SK-N-DZ (cell line): ENCODE measurements around the gene CCDC170.

ENCODE experiments used
- DNase-seq: peaks from one replicate; pipeline ENCODE4 v3.0.0-alpha.2; 2015; ENCODE audit warnings: low spot score

Gene CCDC170

DNA sequence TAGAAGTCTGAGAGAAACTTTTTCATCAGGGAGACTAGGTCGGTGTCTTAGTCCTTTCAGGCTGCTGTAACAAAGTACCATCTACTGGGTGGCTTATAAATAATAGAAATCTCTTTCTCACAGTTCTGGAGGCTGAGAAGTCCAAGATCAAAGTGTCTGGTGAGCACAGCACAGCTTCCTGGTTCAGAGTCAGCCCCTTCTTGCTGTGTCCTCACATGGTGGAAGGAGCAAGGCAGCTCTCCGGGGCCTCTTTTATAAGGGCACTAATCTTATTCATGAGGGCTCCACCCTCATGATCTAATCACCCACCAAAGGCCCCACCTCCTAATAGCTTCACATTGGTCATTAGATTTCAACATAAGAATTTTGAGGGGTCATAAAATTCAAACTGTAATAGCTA lies 122.8 kb downstream of the CCDC170 start:
- no peak for DNase-seq

DNA sequence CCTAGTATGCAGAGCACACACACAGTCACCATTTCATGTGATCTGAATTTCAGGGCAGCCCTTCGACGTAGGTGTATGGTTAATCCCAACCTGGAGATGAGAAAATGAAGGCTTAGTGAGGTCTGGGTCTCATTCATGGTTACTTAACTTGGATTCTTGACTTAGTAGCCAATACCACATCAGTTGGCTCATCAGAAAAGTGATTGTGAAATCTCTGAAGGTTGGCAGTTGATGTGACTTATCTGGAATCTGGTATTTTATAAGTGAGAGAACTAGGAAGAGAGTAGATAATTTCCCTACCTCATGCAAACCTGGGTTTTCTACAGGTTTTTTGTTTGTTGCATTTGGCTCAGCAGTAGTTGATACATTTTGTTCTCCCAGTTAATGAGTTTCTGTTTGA lies 123.7 kb downstream of the CCDC170 start:
- DNase-seq: no peak

DNA sequence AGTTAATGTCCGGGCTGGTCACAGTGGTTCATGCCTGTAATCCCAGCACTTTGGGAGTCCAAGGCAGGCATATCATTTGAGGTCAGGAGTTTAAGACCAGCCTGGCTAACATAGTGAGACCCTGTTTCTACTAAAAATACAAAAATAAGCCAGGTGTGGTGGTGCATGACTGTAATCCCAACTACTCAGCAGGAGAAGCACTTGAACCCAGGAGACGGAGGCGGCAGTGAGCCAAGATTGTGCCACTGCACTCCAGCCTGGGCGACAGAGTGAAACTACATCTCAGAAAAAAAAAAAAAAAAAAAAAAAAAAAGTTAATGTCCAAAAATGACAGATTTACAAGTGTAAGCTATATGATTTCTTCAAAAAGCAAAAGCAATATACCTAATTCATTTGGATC lies 124.9 kb downstream of the CCDC170 start:
- DNase-seq: no peak

DNA sequence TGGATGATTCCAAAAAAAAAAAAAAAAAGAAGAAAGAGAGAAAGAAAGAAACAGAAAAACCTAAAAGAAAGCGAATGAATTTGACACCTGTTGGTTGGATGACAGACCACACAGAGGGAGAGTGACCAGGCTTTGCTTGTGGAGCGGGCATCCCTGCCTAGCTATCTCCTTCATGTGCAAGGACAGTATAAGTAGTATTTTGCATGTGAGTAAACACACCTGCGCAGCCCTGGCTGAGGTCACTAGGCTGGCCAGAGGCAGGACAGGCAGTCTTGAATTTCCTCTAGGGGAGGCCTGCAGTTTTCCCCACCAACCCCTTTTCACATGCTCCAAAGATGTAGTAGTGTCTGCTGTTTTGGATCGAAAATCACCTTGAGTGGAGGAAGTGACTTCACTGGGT lies 126.4 kb downstream of the CCDC170 start:
- no peak for DNase-seq

DNA sequence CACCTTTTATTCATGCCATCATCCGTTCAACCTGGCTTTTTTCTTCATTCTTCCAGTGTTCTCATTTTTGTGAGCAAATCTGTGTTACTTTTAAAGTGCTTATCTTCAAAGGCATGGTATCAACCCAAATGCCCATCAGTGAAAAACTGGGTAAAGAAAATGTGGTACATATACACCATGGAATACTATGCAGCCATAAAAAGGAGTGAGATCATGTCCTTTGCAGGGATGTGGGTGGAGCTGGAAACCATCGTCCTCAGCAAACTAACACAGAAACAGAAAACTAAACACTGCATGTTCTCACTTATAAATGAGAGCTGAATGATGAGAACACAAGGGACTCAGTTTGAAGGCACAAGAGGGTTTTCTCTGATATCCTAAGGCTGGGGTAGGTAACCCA lies 130.3 kb downstream of the CCDC170 start:
- no peak for DNase-seq

DNA sequence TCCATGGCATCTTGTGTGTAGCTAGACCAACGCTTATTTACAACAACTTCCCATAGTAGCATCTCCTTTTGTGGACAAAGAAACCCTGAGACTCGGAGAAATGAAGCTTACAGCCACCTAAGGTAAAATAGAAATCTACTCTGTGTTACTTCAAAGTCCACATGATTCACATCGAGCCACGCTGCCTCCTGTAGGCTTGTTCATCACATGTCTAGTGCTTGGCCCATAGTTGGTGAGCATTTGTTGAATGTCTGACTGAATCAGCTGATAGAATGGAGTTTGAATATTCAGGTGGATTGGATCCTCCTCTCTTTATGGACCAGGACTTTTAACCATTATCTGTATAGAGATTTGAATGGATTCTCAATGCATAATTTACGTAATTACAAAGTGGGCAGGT lies 130.7 kb downstream of the CCDC170 start:
- no peak for DNase-seq

DNA sequence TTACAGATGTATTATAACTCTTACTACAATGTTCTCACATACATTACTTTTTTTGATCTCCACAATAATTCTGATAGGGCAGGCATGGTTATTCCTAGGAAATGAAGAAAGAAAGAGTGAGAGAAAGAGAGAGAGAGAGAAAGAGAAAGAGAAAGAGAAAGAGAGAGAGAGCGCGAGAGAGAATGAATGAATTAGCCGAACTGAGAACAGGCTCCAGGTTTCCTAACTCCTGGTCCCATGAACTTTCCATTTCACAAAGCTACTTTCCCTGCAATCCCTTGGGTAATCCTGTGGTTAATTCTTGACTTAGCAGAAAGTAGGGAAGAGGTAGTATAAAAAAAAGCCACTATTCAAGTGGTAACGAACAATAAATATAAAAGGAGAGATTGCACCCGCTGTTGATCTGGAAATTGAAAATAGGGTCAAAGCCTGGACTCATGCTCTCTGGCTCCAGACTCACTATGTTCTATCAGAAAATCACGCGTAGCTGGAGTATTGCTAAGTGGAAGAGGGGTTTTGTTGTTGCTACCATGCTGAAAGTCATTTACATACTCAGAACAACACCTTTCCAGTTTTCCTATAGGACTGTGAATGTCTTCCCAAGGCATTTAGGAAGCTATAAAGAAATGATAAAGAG lies 131.2 kb downstream of the CCDC170 start:
- DNase-seq: no peak

DNA sequence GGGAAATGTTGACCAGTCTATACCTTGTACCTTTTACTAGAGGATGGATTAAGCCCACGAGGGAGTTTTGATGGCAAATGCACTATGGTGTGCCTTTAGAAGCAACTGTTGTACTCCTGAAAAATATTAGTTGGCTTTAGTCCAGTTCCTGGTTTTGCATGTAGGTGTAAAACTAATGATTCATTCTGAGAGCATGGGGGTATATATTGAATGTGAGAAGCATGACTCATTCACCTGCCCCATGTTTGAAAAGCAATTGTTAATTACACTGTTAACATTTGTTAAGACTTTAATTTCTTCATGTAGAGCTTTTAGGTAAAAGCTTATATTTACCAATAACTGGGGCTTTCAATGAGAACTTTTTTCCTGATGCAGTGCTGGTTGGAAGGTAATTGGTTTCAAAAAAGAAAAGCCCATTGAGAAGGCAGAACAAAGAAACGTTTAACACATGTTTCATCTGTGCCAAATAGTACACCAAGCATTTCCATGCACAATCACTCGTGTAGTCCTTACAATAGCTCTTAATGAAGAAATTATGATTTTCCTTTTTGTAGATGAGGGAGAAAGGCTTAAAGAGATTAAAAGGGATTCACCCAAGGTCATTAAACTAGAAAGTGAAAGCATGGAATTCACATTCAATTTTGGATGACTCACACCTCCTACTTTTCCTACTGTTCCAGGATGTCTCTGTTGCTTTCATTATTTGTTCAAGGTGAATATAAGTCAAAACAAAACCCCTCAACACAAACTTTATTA lies 134.1 kb downstream of the CCDC170 start:
- no peak for DNase-seq

DNA sequence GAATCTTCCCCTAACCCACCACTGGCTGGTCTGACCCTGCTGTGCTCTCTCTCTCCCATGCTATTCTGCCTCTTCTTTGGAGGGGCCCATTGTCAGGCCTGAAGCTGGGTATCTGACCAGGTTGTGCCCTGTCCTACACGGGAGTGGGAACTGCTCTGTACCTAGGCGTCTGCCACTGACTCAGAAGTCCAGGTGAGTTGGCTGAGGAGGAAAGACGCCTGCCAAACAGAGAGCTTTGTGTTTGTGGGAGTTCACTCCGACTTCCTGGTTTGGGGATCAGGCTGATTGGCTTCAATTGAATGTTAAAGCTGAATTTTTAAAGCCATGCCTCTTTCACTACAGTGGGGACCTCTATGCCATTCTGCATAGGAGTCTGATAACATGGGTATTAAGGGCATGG lies 136.0 kb downstream of the CCDC170 start:
- no peak for DNase-seq

DNA sequence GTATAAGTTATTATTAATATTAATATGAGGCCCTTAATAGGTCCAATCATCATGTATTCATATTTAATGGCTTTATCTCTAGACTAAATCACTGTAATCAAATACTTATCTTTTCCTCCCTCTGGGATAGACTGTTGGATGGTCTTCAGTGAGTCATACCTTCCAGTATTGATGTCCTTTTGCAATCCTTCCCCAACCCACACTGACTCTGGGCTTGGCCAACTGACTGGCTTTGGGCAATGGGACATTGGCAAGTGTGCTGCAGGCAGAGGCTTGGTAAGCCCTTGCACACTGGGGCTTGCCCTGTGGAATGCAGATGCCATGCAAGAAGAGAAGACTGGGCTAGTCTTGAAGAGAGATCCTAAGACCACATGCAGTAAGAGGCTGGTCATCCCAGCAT lies 136.6 kb downstream of the CCDC170 start:
- no peak for DNase-seq

DNA sequence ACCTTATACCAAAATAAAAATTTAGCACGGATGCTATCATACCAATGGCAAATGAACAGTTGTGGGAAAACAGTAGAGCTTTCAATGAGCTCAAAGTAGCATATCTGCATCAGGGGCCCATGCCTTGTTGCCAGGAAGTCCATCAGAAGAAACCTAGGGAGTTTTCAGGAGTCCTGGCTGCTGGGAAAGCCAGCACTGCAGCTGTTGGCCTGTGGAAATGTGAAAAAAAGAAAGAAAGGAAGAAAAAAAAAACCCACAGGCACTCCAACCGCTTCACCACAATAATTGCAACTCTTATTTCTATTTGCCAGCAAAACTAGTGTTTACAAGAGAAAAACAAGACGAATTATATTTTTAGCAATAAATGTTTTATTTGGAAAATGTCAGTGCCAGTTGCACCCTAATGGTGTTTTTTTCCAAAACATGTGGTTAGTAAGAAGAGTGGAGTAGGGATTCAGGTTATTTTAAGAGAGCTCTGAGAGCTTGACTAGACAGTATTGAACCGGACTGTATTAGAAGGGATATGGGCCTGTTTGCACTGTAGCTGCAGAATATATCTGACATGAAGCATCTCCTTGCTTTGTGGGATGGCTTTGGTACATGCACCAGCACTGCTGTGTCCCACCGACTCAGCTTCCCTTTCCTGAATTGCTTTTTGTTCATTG lies 137.3 kb downstream of the CCDC170 start:
- DNase-seq: no peak

DNA sequence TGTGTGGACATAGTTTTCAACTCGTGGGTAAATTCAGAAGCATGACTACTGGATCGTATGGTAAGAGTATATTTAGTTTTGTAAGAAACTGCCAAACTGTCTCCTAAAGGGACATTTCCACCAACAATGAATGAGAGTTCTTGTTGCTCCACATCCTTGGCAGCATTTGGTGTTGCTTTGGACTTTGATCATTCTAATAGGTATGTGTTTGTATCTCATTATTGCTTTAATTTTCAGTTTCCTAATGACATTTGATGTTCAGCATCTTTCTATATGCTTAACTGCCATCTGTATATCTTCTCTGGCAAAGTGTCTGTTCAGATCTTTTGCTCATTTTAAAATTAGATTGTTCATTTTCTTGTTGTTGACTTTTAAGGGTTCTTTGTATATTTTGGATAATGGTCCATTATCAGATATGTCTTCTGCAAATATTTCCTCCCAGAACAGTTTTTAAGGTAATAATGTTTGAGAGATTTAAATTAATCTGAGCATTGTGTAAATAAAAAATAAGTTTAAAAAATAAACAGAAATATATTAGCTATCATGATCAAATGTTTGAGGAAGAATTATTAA lies 138.7 kb downstream of the CCDC170 start:
- no peak for DNase-seq

DNA sequence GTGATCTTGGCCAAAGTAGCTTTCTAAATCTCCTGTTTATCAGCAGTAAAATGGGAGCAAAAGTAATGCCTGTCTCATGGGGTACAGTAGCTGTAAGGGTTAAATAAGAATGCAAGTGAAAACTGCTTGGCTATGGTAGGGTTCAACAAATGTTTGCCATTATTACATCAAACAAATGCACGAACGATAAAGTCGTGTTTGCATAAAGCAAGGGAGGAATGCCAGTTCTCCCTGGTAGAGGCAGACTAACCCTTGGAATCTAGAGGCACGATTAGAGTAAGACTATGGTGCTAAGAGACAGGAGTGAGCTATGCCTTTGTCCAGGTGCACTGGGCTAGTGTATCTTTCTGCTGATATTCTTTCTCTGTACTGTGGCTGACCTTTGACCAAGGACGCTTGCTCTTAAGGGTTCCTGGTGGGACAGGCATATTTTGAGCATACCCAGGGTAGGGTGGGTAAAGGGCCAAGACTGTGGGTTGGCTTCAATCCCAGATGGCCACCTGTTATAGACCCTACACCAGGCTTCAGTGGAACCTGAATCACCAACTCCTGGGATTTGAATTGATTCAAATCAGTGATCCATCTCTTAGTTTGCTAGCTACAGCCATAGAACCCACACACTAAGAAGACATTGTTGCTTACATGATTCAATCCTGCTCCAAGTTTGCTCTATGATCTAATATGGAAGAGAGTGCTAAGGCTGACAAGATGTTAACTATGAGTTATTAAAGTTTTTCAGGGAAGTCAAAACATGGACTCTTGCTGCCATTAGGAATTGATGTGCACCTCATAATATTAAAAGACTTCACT lies 139.9 kb downstream of the CCDC170 start:
- no peak for DNase-seq

DNA sequence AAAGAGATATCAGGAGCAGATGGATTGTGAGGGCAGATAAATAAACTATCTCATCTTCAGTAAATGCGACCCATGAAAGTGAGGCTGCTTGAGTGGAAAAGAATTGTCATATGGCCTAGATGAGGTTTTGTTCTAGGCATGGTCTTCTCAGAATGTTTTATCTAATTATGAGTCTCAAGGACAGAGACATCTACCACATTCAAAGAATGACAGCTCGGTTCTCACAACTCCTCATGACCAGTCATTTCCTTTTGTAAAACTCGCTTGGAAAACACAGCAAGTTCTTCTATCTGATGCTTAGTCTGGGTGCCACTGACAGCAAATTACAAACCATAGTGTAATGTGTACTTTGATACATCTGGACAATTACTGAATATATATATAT lies 140.5 kb downstream of the CCDC170 start:
- no peak for DNase-seq

DNA sequence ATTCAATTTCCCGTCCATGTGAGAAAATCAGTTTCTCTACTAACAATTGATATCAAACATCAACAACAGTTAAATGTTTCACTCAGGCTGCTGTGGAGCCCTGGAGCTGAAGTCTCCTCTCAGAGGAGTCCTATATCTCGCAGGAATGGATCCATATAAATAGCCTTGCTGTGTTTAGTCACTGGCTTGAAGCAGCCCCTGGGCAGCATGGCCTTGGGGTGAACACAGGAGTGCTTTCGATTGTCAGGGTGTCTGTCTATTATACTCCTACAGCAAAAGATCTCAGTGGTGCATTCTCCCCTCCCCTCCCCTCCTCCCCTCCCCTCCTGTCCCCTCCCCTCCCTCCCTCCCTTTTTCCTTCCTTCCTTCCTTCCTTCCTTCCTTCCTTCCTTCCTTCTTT lies 141.9 kb downstream of the CCDC170 start:
- no peak for DNase-seq

DNA sequence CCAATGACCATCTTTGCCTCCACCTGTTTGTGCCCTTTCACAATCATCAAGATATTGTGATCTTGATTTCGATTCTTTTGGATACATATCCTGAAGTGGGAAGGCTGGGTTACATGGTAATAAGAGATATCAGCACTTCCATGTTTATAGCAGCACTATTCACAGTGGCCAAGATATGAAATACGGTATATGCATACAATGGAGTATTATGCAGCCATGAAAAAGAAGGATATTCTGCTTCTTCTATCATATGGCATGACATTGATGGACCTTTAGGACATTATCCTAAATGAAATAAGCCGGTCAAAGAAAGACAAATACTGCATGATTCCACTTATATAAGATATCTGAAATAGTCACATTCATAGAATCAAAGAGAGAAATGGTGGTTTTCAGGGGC lies 144.0 kb downstream of the CCDC170 start:
- no peak for DNase-seq

DNA sequence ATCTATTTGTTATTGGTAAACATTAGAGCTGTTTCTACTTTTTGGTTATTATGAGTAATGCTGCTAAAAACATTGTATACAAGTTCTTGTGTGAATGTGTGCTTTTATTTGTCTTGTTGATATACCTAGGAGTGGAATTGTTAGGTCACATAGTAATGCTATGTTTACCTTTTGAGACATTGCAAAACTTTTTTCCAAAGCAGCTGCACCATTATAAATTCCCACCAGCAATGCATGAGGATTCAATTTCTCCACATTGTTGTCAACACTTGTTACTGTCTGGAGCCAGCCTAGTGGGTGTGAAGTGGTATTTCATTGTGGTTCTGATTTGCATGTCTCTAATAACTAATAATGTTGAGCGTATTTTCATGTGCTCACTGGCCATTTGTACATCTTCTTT lies 145.9 kb downstream of the CCDC170 start:
- no peak for DNase-seq

DNA sequence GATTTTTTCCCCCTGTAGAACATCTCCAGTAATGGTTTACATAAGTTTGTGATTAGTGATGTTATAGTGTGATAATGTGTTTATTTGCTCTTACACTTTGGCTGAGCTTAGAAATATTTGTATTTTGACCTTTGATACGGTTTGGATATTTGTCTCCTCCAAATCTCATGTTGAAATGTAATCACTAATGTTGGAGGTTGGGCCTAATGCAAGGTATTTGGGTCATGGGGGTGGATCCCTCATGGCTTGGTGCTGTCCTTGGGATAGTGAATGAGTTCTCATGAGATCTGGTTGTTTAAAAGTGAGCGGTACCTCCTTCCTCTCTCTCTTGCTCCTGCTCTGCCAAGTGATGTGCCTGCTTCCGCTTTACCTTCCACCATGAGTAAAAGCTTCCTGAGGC lies 147.2 kb downstream of the CCDC170 start:
- no peak for DNase-seq

DNA sequence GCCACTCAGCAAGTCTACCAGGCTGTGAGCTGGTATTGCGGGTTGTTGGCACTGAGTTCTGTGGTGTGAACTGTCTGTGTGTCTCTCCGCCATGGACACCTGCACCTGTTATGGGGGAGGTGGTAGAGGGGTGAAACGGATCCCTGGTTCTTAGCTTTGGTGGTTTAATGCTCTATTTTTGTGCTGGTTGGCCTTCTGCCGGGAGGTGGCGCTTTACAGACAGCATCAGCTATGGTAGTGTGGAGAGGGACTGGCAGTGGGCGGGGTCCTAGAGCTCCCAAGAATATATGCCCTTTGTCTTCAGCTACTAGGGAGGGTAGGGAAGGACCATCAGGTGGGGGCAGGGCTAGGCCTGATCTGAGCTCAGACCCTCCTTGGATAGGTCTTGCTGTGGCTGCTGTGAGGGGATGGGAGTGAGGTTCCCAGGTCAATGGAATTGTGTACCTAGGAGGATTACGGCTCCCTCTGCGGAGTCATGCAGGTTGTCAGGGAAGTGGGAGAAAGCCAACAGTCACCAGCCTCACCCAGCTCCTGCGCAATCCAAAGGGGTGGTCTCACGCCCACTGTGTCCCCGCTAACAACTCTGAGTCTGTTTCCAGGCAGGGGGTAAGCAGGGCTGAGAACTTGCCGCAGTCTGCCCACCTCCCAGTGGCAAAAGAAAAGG lies 154.3 kb downstream of the CCDC170 start:
- DNase-seq: peak; percentile 10

DNA sequence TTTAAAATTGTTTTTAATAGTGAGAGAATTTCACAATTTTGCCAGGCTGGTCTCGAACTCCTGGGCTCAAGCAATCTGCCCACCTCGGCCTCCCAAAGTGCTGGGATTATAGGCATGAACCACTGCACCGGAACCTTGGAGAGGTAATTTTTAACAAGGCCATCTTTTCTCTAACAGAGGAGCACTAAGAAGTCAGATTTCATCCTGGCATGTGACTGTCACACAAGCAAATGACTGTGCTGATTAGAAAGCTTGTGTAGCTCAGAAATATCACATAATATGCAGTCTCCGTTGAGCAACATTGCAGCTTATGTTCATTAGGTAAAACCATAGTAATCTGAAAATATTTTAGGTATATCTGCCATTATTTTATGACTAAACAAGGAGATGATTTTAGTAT lies 156.0 kb downstream of the CCDC170 start:
- DNase-seq: no peak

DNA sequence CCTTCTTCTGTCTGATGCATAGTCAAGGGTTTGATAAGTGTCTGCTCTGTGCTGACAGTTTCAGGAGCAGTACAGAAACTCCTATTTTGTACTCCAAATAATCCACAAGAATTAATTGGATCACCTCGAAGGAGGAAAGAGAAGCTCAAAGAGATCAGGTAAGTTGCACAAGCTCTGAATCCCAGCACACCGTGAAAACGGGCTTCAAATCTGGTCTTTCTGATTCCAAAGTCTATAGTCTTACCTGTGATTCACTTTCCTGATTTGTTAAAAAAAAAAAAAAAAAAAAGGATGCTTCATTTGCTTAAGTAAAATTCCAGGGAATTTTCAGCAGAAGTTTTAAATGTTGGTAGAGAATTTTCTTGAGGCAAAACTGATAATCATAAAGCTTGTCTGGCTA lies 157.8 kb downstream of the CCDC170 start:
- no peak for DNase-seq
